ENCODE data around the gene NFATC1.
"Not testable (repeated sequence)": the region's sequence is repeated elsewhere in the genome, so short reads cannot be mapped to it uniquely, and the experiment has no call there.

The NFATC1 gene

DNA sequence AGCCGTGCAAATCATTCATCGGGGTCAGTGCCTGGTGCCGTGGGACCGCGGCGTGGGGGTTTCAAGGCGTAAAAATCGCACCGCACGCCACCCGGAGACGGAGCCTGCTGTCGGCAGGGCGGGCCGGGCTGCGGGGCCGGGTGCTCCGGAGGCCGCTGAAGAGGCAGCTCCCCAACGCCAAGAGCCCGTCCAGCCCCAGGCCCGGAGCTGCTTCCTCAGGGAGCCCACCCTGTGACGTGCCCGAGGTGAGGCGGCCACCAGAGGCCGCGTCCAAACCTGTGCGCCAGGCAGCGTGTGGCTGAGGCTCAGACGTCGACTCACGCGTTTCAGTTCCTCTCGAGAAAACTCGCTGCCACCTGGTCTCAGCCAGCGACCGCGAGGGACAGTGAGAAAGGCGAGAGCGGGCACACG, 98.1 kb downstream of the NFATC1 start:
- DNase-seq = no peak

DNA sequence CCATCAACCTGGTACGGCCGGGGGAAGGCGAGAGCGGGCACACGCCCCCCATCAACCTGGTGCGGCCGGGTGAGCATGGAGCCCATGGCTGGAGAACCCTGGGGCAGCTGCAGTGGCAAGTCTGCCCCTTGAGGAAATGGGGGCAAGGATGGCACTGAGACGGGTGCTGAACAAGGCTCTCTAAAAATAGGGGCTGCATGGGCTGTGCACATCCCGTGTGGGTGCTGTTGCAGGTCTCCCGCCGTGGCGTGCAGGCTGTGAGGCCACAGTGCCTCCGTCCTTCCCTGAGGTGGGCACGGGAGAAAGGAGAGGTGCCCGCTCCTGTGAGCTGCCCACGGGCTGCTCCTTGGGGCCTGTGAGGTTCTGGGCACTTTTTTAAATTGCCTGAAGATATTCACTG, 99.2 kb downstream of the NFATC1 start:
- no peak for DNase-seq

DNA sequence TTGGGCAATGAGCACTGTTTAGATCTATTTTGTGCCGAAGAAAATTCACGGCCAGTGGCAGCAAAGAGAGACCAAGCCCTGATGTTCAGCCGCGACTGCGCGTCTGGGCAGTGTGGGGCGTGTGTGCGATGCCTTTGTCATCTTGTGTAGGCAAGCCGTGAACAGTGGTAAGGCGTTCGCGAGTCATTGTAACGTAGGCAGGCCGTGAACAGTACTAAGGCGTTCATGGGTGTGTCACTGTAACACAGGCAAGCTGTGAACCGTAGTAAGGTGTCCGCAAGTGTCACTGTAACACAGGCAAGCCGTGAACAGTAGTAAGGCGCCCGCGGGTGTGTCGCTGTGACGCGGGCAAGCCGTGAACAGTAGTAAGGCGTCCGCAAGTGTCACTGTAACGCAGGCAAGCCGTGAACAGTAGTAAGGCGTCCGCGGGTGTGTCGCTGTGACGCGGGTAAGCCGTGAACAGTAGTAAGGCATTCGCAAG, 99.9 kb downstream of the NFATC1 start:
- no peak for DNase-seq

DNA sequence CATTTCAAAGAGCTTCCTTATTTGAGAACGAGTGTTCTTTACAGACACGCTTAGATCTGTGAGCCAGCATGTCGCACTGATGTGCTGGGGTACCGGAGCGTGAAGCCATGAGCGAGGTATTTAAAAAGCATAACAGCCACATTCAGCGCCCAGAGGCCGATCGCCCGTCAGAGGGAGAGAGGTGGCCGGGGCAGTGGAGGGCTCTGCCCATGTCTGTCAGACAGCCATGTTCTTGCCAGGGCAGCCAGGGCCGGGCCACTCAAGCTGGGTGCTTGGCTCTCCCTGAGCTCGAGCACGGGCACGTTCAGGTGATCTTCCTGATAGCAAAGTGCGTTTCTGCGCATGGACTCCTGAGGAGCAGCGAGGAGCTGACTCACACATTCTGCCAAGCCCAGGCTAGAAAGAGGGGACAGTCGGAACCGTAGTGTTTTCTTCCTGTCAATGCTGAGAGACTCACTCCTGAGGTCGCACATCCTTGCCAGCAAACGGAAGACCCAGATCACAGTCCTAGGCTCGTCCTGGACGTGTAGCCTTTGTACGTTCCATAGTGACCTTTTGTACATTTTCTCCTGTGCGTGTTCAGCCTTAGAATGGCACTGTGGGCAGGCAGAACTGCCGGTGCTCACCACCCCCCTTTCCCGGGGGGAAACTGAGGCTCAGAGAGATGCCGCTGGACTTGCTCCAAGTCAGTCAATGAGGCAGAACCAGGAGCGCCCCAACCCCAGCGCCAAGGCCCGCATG, 100.7 kb downstream of the NFATC1 start:
- no peak for DNase-seq

DNA sequence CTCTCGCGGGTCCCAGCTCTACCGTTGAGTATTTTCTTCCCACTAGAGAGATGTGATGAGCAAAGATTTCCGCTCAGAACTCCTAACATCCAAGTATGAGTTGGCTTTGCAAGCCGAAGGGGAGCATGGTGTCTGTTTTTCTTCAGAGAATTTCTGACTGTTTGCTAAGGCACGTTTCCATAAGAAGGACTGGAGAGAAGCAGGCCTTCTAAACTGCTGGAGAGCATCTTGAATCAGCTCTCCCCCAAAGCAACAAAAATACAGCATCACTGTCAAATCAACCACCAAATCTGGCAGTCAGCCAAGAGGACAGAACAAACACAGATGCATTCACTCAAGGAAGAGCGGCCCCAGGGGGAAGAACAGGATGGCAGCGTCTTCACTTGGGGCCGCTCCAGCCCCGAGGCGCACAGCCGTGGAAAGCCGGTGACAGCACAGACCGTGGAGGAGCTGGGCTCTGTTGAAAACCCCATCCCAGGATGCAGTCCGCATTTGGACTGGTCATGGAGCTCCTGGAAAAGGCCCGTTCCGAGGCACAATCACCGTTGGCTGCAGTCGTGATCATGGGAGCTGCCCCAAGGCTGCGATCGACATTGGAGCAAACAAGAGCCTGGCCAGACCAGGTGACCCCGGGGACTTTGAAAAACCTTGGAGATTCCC, 101.4 kb downstream of the NFATC1 start:
- DNase-seq = no peak

DNA sequence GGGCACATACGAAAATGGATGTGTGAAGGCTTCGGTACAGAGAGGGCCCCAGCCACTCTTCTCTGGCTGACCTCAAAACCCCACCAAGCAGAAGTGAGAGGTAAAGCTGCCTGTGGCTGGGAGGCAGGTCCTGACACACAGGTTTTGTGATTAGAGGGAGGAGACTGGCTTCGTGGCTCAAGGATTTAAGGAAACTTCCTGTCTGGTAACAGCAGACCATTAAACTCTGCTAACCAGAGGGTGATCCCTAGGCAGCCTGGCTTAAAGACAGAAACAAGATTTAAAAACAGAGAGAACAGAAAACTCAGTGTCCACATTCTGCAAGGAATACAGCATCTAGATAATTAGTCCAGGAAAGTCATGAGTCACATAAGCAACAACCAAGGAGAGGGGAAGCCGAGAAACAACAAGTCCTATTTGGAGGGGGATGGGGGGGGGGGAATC, 101.9 kb downstream of the NFATC1 start:
- no peak for DNase-seq

DNA sequence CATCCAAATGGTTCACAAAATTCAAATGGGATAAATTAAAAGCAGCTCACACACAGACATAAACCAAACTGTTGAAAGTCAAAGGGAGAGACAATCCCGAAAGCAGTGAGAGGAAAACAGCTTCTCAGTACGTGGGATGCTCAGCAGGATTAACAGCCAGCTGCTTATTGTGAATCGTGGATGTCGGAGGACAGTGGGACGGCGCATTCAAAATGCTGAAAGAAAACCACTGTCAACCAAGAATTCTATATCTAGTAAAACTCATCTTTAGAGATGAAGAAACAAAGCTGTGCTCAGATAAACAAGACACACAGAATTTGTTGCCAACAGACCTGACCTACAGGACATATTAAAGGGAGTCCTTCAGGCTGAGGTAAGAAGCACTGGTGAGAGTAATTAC, 102.9 kb downstream of the NFATC1 start:
- DNase-seq = no peak

DNA sequence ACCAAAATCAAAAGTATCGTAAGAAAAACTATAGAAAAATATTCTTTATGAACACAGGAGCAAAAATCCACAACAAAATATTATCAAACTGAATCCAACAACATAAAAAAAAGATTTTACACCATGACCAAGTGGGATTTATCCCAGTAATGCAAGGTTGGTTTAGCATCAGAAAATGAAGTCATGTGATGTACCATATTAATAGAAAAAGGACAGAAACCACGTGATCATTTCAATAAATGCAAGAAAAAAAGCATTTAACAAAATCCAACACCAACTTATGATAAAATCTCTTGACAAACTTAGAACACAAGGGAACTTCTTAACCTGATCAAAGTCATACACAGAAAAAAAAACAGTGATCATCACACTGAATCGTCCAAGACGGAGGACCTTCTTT, 105.3 kb downstream of the NFATC1 start:
- DNase-seq = no peak

DNA sequence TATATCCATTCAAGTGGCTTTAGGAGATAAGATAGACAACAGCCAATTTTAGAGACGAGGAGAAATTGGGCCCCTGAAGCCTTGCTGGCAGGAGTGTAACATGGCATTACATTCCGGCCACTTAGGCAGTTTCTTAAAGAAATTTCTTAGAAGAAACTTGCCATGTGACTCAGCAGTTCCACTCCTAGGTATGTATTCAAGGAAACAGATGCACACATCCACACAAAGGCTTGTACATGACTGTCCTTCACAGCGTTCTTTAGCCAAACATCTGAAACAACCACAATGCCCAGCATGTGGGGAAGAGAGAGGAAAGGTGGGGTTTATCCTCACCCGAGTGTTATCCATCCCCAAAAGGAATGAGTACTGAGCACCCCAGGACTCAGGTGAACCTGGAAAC, 107.1 kb downstream of the NFATC1 start:
- no peak for DNase-seq

DNA sequence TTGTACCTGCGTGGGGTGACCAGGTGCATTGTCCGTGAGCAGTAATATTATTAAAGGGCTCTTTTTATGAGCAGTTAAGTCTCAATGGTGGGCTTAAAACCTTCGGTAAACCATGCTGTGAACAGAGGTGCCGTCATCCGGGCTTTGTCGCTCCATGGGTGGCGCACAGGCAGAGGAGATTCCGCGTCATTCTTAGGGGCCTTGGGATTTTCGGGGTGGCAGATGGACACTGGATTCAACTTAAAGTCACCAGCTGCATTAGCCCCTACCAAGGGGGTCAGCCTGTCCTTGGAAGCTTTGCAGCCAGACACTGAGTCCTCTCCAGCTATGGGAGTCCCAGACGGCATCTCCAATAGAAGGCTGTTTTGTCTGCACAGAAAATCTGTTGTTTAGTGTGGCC, 107.7 kb downstream of the NFATC1 start:
- no peak for DNase-seq

DNA sequence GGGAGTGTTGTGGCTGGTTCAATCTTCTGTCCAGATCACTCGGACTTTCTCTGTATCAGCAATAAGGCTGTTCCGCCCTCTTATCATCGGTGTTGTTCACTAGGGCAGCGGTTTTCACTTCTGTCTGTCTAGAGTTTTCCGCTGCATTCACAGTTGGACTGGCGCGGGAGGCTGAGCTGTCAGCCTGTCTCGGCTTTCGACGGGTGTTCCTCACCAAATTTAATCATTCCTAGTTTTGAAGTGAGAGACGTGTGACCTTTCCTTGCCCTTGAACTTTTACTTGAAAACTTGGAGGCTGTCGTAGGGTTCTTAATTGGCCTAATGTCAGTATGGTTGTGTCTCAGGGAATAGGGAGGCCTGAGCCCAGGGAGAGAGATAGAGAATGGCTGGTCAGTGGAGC, 108.3 kb downstream of the NFATC1 start:
- DNase-seq = no peak

DNA sequence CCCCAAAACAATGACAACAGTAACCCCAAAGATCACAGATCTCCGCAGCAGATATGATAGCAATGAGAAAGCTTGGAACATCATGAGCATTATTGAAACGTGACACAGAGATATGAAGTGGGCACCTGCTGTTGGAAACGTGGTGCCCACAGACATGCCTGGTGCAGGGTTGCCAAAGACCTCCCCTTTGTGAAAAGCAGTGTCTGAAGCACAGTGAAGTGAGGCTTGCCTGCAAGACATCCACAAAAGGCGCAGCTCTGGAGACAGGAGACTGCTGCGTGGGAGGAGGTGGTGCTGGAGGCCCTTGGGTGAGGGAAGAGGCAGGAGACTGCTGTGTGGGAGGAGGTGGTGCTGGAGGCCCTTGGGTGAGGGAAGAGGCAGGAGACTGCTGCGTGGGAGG, 108.8 kb downstream of the NFATC1 start:
- DNase-seq = not testable (repeated sequence)

DNA sequence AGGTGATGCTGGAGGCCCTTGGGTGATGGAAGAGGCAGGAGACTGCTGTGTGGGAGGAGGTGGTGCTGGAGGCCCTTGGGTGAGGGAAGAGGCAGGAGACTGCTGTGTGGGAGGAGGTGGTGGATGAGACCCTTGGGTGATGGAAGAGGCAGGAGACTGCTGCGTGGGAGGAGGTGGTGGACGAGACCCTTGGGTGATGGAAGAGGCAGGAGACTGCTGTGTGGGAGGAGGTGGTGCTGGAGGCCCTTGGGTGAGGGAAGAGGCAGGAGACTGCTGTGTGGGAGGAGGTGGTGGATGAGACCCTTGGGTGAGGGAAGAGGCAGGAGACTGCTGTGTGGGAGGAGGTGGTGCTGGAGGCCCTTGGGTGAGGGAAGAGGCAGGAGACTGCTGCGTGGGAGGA, 109.7 kb downstream of the NFATC1 start:
- not testable (repeated sequence) for DNase-seq

DNA sequence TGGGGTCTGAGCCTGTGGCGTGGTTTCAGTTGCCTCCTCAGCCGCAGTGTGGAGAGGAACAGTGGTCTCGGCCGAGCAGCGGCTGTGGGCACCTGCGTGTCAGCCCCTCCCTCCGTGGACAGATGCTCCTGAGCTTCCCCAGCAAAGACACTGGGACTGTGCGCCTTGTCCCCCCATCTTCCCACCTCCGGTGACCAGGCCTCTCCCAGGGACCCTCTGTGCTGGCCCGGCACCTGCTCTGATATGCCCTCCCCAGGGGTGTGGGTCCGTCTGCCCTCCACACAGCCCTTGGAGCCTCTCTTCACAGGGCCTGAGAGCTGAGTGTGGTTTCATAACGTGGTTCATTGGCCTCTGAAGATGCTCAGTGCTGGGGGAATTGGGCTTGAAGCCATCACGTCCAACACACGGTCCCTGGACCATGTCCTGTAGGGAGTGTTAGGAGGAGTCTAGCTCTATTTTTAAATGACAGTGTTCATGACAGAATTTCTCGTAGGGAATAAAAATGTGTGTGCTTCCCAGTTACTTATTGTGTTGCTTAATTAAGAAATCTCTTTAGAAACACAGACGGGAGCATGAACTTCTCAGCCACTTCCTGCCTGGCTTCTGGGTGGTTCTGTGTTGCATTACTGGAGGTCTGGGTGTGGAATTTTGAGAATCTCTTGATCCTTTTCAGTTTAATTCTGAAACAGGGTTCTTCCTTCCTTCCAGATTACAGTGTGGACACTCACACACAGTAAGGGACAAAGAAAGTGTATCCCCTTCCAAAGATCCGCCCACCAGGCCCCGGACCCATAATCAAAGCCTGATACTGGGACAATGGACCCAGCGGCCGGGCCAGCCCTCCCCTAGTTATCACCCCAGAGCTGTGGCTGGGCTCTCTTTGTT, 110.7 kb downstream of the NFATC1 start:
- peak; percentile 31 to 41 for DNase-seq

DNA sequence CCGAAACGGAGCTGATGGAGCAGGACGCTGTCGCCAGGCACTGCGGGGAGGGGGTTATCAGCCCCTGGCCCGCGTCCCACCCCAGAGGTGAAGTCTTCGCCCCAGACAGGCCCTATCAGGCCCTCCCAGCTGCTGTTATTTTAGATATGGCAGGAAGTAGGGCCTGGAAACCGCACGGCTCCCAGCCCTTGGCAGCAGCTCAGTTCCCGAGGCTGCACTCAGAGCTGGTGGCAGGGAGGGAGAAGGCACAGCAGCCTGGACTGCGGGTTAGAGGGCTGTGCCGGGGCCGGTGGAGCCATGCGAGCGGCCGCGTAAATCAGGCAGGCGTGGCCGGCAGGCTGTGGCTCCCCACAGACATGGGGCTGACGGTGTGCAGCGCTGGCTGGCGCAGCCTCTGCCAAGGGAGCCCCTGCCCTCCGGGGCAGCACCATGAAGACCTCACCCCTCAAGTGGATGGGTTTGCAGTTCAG, 111.4 kb downstream of the NFATC1 start:
- peak in 1 of 2 donors; percentile 8 for DNase-seq

DNA sequence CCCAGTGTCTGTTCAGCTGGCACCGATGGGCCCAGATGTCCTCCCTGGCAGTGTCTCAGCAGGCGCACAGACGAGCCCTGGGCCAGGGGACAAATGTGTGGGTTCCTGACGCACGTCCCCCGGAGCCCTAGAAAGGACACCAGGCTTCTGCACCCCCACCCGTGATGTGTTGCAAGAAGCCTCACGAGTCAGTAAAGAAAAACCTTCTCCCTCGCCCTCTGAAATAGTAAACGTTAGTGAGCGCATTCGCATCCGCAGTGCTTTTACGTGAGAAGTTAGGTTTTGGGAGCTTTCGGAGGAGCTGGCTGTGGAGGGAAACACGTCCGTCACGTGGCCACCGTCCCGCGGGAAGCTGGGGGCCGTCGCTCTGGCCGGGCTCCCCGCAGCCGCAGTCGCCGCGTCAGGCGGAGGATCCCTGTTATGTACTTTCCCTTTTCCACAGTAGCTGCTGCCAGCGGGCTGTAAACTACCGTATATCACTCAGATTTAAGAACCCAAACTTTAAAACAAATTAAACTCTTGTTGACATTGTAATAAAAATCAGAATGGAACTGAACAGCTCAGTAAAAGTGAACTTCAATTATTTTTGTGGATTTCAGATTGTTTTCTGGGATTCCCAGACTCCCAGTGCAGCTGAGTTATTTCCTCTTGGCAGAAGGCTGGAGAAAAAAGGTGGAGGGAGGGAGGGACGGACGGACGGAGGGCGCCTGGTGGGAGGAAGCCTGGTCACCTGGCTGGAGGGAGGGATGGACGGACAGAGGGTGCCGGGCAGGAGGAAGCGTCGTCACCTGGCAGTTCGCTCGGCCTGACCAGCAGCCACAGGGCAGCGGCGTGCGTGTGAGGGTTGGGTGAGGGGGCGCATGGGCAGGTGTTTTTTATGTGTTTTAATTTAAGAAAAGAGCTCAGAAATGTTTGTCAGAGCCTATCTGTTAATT, 112.1 kb downstream of the NFATC1 start:
- DNase-seq = peak; percentile 45 to 52

DNA sequence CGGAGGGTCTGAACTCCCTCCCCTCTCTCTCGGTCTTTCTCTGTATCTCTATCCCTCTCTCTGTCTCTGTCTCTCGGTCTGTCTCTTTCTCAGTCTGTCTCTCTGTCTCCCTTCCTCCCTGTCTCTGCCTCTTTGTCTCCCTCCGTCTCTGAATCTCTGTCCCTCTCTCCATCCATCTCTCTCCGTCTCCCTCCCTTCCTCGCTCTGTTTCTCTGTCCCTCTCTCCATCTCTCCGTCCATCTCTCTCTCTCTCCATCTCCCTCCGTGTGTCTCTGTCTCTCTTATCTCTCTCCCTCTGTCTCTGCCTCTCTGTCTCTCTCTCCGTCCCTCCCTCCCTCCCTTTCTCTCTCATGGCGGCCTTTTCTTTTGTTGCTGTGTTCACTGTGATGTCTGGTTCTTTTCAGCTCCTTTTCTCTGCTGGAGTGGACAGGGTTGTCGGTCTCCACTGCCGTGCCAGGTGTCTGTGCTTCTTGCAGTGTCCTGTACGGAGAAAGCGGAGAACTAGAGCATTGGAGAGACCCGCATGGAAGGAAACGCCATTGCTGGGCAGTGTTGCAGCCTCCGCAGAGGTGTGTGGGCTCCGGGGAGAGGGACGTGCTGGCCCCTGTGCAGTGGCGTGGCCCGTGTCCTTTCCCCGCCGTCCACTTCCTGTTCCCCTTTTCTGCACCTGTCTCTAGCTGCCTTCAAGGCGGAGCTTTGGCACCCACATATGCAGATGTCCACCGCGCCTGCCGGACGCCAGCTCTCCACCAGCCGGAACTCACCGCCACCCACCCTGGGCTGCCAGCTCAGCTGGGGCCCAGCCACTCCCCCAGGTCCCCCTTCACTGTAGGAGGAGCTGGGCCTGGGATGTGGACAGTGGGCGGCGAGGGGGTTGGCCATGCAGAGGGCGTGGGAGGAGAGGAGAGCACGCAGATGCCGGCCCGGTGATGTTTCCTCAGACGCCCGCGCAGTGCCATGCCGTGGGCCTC, 113.1 kb downstream of the NFATC1 start:
- peak; percentile 6 to 29 for DNase-seq

DNA sequence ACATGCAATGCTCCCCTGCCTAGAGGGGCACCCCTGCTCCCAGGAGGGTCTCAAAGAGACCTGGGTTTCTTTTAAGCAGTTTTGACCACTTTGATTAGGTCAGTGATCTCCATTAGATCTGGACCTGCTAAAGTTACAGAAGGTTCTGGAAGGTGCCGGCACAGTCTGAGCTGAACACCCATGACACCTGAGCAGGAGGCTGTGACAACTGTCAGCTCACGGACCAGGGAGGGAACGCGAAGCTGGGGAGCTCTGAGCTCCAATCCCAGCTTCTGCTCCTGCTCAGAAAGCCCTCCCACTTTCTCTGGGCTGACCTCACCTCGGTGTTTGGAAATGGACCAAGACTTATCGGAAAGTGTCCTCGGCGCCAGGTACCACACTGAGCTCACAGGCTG, 113.8 kb downstream of the NFATC1 start:
- DNase-seq = no peak

DNA sequence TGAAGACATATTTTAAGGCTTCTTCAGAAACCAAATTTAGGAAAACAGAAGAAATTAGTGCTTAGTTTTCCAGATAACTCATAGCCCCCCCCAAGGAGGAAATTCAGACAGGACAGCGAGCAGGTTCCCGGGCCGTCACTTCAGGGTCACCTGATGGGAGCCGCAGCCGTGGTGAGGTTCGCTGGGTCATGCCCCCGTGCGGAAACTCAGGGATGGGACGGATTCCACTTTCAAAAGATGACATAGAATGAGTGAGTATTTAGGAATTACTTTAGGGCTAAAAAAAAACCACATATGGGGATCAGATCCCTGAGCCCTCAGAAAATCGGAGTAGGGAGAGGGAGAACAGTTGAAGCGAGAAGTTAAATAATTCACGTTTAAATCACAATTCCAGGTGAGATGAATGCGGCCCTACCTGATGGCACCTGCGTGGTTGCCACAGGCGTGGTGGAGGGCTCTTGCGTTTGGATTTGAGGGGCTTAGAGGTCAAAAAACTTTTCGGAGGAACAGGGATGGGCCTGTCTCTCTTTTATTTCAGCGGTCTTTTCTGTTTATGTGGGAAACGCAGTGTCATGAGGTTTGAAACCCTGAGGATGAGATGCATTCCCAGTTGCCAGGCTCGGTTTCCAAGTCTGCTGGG, 114.4 kb downstream of the NFATC1 start:
- DNase-seq = no peak

DNA sequence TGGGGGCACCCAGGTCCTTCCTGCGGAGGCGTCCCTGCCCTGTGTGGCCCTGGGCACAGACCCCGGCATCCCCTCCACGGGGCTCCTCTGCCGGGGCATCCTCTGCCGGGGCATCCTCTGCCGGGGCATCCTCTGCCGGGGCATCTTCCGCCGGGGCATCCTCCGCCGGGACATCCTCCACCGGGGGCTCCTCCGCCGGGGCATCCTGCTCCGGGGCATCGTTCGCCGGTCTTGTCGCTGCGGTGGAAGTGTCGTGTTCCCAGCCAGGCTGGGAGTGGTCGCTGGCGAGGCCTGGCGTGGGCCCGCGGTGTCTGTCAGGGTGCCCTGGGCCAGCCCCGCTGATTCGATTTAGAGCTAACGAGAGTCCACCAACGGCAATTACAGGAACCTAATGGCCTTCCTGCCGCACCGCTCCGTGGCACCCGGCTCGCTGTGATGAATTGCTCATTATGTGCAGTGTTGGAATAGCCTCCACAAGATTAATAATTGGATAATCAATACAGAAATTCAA, 115.1 kb downstream of the NFATC1 start:
- no peak for DNase-seq

All from inflammatory macrophage treated with lipopolysaccharide for 1 hour (primary cell).